Tongue (tissue), 2 donors: ENCODE results near the gene IQCM. TPM values are rescaled to one million over a fixed set of nuclear protein-coding genes. Genes with fewer than 3 reads are reported as not detected.

Experiments
- DNase-seq: peaks from one replicate; pipeline ENCODE4 v3.0.0-alpha.2; 2015
- total RNA-seq: library from RNA; depleted of rRNA; stranded (reverse); fragments of >200 nt; gene quantifications from one replicate; pipeline ENCODE4 v1.2.3, GENCODE V29; 2014

The IQCM gene
- total RNA-seq, 1 donor from 2014 or later = not detected

GRCh38 chr4:149709640-149710039 lies 106.0 kb downstream of the IQCM start:
- no peak for DNase-seq

- DNase-seq = no peak
Observed at GRCh38 chr4:149708513-149709130, 107.0 kb downstream of the IQCM start.

- no peak for DNase-seq
Observed at GRCh38 chr4:149707862-149708261, 107.8 kb downstream of the IQCM start.

GRCh38 chr4:149706942-149707341 lies 108.7 kb downstream of the IQCM start:
- no peak for DNase-seq

GRCh38 chr4:149702414-149703293 lies 113.0 kb downstream of the IQCM start:
- DNase-seq = no peak

- no peak for DNase-seq
Observed at GRCh38 chr4:149701435-149702156, 114.0 kb downstream of the IQCM start.

GRCh38 chr4:149700272-149700671 lies 115.4 kb downstream of the IQCM start:
- no peak for DNase-seq

- no peak for DNase-seq
Observed at GRCh38 chr4:149699642-149700041, 116.0 kb downstream of the IQCM start.

- no peak for DNase-seq
Observed at GRCh38 chr4:149690726-149691125, 124.9 kb downstream of the IQCM start.

GRCh38 chr4:149684516-149684915 lies 131.1 kb downstream of the IQCM start:
- DNase-seq = no peak

- no peak for DNase-seq
Observed at GRCh38 chr4:149676076-149676475, 139.6 kb downstream of the IQCM start.

GRCh38 chr4:149645790-149646189 lies 169.9 kb downstream of the IQCM start:
- no peak for DNase-seq

- no peak for DNase-seq
Observed at GRCh38 chr4:149638073-149638472, 177.6 kb downstream of the IQCM start.

GRCh38 chr4:149634368-149634767 lies 181.3 kb downstream of the IQCM start:
- no peak for DNase-seq

GRCh38 chr4:149631629-149632028 lies 184.0 kb downstream of the IQCM start:
- no peak for DNase-seq

- DNase-seq = no peak
Observed at GRCh38 chr4:149630064-149630463, 185.6 kb downstream of the IQCM start.

GRCh38 chr4:149605601-149606378 lies 209.9 kb downstream of the IQCM start:
- no peak for DNase-seq

GRCh38 chr4:149604827-149605226 lies 210.8 kb downstream of the IQCM start:
- no peak for DNase-seq

GRCh38 chr4:149595500-149595899 lies 220.1 kb downstream of the IQCM start:
- no peak for DNase-seq

GRCh38 chr4:149589826-149590225 lies 225.8 kb downstream of the IQCM start:
- DNase-seq = peak; percentile 3

- peak; percentile 3 for DNase-seq
Observed at GRCh38 chr4:149584722-149585121, 230.9 kb downstream of the IQCM start.

GRCh38 chr4:149574971-149575370 lies 240.7 kb downstream of the IQCM start:
- peak; percentile 2 for DNase-seq
